Right atrium auricular region (tissue), 2 donors: ENCODE measurements around the gene AMOTL2. TPM values are rescaled to one million over a fixed set of nuclear protein-coding genes. Genes with fewer than 3 reads are reported as not detected.

ENCODE experiments used
- DNase-seq: peaks from one replicate; pipeline ENCODE4 v3.0.0-alpha.2; 2019; ENCODE audit warnings: low spot score
- H3K27ac ChIP-seq, 2 donors: fragments of 200-600 bp; sonication (generic); 1 replicate in 1 of 2; 2 replicates in 1 of 2; pipeline ENCODE4 v1.5.1; 2016 to 2019
- H3K27me3 ChIP-seq, 2 donors: fragments of 200-600 bp; sonication (generic); one replicate each; pipeline versions ENCODE4 v1.5.1 to v1.6.0; 2017 to 2019
- H3K36me3 ChIP-seq: fragments of 200-600 bp; sonication (generic); one replicate; pipeline ENCODE4 v1.5.1; 2016
- H3K4me1 ChIP-seq, 2 donors: fragments of 200-600 bp; sonication (generic); one replicate each; pipeline versions ENCODE4 v1.5.1 to v1.6.0; 2017 to 2019
- H3K4me3 ChIP-seq, 2 donors: fragments of 200-600 bp; sonication (generic); 1 replicate in 1 of 2; 2 replicates in 1 of 2; pipeline ENCODE4 v1.5.1; 2017 to 2019; ENCODE audit warnings: mild to moderate bottlenecking in 1 of 2, moderate library complexity in 1 of 2
- H3K9me3 ChIP-seq, 2 donors: fragments of 200-600 bp; sonication (generic); one replicate each; pipeline ENCODE4 v1.5.1; 2019
- microRNA-seq, 2 donors: library from miRNA; unstranded; fragments of <30 nt; microRNA quantifications; one replicate each; pipeline ENCODE4, GENCODE V29; 2016 to 2017; ENCODE audit warnings: borderline number of aligned reads in 2 of 2, borderline replicate concordance in 1 of 2
- total RNA-seq, 2 donors: library from RNA; depleted of rRNA; stranded (reverse); fragments of >200 nt; gene quantifications; one replicate each; pipeline ENCODE4 v1.1.0, GENCODE V29; 2016
- TF ChIP-seq, protein P1 (sequence below), 2 donors: fragments of 200-600 bp; sonication (generic); IDR thresholded peaks; one replicate each; pipeline ENCODE4 v1.5.1; 2019; ENCODE audit warnings: antibody characterized with exemption in 2 of 2

The AMOTL2 gene
- total RNA-seq, 2 donors from 2014 or later: 62.3 to 119 TPM

DNA sequence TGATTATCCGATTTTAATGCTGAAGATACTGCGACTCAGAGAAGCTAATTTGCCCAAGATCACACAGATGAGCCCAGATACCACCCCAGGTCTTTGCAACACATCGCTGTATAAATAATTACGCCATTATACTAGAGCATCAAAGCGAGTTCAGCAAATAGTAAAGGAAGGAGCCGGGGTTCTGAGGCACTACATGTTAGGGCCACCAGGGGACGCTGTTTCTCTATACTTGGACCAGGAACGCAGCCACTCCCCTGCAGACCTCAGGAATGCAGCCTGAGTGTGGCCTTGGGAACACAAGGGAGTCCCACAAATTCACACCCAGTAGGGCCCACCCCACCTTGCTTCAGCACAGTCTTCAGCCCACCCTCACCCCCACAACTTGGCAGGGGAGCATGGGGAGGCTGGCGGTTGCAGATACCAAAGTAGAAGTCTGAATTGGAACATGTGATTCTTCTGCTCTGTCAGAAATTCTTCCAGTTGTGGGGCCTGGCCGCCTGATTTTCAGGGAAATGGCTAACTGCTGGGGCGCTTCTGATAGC is 65.8 kb downstream of the AMOTL2 start:
- peak; percentile 95 for DNase-seq
- no peaks in the 10 kb centered on the region for H3K36me3 ChIP-seq
- H3K4me3 ChIP-seq: no peak overlapping the region
- TF ChIP-seq, protein P1, sequence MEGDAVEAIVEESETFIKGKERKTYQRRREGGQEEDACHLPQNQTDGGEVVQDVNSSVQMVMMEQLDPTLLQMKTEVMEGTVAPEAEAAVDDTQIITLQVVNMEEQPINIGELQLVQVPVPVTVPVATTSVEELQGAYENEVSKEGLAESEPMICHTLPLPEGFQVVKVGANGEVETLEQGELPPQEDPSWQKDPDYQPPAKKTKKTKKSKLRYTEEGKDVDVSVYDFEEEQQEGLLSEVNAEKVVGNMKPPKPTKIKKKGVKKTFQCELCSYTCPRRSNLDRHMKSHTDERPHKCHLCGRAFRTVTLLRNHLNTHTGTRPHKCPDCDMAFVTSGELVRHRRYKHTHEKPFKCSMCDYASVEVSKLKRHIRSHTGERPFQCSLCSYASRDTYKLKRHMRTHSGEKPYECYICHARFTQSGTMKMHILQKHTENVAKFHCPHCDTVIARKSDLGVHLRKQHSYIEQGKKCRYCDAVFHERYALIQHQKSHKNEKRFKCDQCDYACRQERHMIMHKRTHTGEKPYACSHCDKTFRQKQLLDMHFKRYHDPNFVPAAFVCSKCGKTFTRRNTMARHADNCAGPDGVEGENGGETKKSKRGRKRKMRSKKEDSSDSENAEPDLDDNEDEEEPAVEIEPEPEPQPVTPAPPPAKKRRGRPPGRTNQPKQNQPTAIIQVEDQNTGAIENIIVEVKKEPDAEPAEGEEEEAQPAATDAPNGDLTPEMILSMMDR (IDR thresholded peaks at IDR 0.05): peak; percentile 98 to 100
- H3K27me3 ChIP-seq: no peaks in the 10 kb centered on the region
- H3K27ac ChIP-seq: peak overlapping the region; percentile 70 to 83
- no peaks in the 10 kb centered on the region for H3K9me3 ChIP-seq
- H3K4me1 ChIP-seq: peaks cover 0 to 31% of the 10 kb centered on the region in 2 donors

DNA sequence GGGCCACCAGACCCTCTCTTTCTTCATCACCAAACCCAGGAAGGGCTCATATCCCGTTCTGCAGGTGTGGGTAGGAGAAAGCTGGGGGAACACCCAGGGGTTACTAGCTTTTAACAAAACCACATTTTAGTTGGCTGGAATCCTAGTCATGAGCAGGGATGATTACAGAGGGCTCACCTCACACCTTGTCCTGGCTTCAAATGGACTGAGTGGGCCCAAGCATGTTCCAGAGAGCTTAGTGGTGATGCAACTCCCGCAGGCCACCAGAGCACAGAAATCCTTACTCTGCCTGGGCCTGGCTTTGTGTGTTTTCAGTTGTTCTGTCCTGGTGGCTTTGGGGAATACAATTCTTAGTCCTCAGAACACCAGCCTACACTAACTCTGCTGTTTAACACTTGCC is 66.8 kb downstream of the AMOTL2 start:
- Histone ChIP-seq H3K36me3 (no peaks in the 10 kb centered on the region), H3K9me3 (no peaks in the 10 kb centered on the region), H3K27ac (no peak overlapping the region), H3K27me3 (no peaks in the 10 kb centered on the region), H3K4me1 (peaks cover 0 to 23% of the 10 kb centered on the region in 2 donors), H3K4me3 (no peak overlapping the region)
- DNase-seq: no peak
- TF ChIP-seq, protein P1 (IDR thresholded peaks at IDR 0.05): no peak

DNA sequence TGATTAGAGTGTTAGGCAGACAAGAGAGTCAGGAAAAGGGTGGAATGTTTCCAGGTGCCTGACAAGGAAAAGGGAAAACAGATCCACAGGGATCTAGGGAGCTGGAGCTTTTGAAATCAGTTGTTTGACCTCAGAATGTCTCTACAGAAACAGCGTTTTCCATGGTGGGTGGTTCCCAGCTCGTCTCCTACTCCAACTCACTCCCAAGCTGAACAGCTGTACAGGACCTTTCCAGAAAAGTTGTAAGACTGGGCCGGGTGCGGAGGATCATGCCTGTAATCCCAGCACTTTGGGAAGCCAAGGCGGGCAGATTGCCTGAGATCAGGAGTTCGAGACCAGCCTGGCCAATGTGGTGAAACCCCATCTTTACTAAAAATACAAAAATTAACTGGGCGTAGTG is 67.9 kb downstream of the AMOTL2 start:
- no peak overlapping the region for H3K4me3 ChIP-seq
- no peaks in the 10 kb centered on the region for H3K36me3 ChIP-seq
- TF ChIP-seq, protein P1 (IDR thresholded peaks at IDR 0.05): no peak
- no peaks in the 10 kb centered on the region for H3K27me3 ChIP-seq
- H3K4me1 ChIP-seq: peaks cover 0 to 11% of the 10 kb centered on the region in 2 donors
- H3K9me3 ChIP-seq: no peaks in the 10 kb centered on the region
- DNase-seq: no peak
- H3K27ac ChIP-seq: no peak overlapping the region

Small RNA genes lying within 50 kb of the gene (microRNA-seq; reads per million reads assigned to microRNA genes)
- gene MIR6827: 2.1 to 2.8 reads per million in 2 donors

Other genes starting within 250 kb of the AMOTL2 start
- 10 to 100 TPM; 46.2 to 61.0 TPM for gene RYK, start 123.6 kb downstream of the AMOTL2 start, total RNA-seq
- 100 to 1,000 TPM in 1 of 2 donors, 10 to 100 TPM in 1; 67.8 to 110 TPM for gene ANAPC13, start 111.5 kb upstream of the AMOTL2 start, total RNA-seq
- gene CEP63, start 111.6 kb upstream of the AMOTL2 start, total RNA-seq: 10 to 100 TPM; 16.1 to 27.8 TPM